HG03565 (cell line): ENCODE results near the gene SLC22A5.

ENCODE experiments used
- ATAC-seq: cut with Tn5 transposase; IDR thresholded peaks from one replicate; pipeline ENCODE4 v1.9.1; 2021; ENCODE audit warnings: mild to moderate bottlenecking, moderate library complexity; ENCODE audit not compliant: unreplicated experiment

The SLC22A5 gene

DNA sequence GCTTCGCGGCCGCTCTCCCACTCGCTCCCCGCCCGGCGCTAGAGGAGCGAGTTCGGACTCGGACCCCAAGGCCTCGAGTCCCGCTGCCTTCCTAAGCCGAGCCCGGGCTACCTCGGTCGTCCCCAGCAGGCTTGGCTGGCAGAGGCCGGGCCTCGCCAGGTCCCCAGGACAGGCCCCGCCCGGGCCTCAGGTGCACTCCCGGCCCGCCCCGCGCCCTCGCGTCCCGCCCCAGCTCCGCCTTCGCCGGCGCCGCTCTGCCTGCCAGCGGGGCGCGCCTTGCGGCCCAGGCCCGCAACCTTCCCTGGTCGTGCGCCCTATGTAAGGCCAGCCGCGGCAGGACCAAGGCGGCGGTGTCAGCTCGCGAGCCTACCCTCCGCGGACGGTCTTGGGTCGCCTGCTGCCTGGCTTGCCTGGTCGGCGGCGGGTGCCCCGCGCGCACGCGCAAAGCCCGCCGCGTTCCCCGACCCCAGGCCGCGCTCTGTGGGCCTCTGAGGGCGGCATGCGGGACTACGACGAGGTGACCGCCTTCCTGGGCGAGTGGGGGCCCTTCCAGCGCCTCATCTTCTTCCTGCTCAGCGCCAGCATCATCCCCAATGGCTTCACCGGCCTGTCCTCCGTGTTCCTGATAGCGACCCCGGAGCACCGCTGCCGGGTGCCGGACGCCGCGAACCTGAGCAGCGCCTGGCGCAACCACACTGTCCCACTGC is at the start of gene SLC22A5:
SLC22A5 (plus strand) TSS at position 237 of the 707 bp plus-strand sequence; CDS start at position 500, 263 bp downstream.
- ATAC-seq, result peak; percentile 78

DNA sequence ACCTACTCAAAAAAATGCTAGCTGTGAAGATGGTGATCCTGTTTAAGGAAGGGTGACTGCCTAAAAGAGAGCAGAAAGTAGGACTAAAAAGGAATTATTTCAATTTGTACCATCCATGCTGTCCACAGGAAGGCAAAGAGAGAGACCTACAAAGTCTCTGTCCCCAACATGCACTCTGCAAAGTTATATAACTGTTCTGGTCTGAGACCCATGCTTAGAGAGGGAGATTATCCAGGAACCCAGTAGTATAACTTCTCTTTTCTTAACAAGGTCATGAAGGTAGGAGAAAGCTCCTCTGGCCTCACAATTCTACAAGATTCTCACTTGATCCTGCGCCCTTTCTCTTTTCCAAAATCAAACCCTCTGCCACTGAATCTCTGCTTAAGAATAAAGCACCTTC is 49.5 kb upstream of the SLC22A5 start:
- no peak for ATAC-seq

DNA sequence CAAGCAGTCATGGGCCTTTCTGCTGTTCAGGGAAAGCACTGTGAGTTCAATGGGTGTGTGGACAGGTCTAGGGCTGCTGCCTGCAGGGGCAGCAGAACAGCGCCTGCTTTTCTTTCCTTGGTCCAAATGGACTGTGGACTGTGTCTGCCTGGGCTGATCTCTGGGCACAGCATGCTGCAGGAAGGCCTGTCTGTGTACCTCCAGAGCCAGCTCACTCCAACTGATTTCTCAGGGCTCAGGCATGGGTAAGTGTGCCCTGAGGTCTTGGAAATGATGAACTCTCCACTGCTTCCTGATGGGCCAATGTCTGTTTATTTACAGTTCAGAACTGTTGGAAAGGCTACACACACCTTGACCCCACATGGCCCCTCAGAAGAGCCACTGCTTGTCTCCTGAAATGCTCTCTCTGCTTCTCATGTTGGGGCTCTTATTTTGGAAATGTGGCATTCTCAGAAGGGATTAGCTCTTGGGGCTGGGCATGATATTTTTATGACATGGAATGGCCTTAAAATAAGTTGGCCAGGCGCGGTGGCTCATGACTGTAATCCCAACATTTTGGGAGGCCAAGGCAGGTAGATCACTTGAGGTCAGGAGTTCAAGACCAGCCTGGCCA is 48.3 kb upstream of the SLC22A5 start:
- ATAC-seq, result no peak

DNA sequence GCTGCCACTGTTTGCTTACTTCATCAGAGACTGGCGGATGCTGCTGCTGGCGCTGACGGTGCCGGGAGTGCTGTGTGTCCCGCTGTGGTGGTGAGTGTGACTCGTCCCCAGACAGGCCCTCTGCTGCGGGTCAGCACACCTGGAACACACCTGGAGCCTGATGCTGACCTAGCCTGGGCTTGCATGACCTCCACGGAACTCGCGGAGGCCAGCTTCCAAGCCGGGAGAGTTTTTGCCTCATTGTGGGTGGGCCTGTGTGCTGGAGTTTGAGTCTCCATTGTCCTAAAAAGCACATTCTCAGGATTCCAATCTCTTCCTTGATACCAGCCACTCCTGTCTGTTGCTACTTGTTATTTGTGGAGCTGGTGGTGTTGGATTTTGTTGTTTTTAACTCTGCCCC is 47.2 kb upstream of the SLC22A5 start:
- no peak for ATAC-seq

DNA sequence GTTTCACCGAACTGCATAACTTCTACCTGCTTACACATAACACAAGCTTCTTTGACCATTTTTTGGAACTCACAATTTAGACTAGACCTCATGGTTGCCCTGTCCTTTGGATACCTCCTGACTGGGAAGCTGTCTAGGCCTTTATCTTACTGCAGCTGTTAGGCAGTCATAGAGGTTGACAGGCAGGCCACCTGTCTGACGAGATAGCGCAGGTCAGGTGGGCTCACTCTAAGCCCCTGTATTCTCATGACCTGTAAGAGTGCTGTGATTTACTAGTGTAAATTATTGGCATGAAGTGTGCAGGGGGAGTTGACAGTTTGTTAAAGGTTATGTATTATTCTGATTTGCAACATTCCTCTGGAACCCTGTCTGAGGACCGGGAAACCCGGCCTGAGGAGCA is 46.3 kb upstream of the SLC22A5 start:
- no peak for ATAC-seq

DNA sequence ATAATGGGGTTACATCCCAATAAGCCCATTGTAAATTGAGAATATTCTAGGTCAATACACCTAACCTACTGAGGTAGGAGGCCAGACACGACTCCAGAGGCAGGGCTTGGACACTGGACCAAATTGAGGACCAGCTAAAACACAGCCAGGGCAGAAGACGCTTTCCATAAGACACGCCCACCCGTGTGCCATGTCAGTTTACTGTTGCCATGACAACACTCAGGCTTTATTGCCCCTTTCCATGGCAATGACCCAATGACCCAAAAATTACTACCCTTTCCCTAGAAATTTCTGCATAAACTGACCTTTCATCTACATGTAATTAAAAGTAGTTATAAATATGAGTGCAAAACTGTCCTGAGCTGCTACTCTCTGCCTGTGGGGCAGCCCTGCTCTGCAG is 43.8 kb upstream of the SLC22A5 start:
- ATAC-seq, result no peak

DNA sequence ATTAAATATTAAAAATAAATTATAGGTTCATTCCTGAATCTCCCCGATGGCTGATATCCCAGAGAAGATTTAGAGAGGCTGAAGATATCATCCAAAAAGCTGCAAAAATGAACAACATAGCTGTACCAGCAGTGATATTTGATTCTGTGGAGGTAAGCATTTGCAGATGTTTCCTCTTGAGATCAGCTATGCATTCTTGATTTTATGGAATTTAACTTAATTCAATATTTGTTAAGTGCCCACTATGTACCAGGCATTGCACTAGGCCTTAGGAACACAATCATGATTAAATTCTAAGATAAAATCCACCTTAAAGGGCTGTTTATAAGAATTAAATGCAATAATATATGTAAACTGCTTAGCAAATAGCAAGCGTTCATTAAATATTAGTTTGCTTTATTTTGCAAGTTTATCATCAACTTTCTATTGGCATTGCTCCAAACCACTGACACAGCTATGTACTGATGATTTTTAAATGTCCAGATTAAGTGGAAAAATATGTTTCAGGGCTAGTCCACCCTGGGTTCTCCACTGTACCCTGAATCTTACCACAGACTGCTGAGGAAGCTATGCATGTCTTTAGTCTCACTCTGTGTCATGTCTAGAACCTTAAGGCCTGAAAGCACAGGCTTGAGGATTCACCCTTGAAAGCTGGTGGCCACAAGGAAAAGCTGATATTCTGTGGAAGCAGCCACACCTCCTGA is 42.1 kb upstream of the SLC22A5 start:
- ATAC-seq, result no peak

DNA sequence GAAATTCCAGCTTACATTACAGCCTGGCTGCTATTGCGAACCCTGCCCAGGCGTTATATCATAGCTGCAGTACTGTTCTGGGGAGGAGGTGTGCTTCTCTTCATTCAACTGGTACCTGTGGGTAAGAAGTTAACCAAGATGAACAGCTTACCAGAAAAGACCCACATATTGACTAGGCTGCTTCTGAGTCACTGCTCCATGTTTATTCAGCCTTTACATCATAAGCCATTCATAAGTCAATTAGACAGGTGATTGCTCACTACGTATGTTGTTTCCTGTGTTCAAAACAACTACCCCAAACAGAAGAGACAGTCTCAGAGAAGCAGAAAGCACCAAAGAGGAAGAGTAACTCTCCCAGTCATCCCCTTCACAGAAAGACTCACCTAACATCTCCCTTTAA is 34.7 kb upstream of the SLC22A5 start:
- no peak for ATAC-seq

DNA sequence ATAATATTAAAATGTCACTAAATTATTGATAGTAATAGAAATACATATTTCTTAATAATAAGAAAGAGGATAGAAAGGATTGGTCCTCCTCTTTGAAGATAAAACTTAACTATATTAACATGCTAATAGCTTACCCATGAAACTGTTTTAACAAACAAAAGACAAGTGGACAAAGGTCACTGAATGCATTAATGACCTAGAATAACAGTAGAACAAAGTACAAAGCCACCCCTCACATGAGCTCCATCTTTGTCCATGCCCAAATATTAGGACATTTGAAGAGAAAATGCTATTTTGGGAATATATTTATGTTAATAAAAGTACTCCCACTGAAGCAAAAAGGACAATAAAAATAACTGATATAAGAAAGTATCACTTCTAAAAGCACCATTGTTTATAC is 34.1 kb upstream of the SLC22A5 start:
- ATAC-seq, result no peak

DNA sequence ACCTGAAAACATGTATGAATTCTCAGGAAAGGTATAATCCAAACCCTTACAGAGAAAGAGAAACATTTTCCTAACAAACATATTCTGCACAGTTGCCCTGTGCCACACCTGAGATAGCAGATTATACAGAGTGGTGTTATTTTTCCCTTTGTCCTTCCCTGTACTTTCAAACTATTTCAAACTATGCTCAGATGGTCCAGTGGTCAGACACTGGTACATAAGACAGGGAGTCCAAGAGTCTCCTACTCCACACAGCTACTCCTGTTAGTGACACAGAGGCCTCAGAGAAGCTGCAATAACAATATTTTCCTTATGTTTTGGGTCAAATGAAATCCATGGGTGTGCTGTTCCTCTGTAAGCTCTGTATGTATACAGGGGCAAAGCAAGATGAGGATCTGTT is 30.0 kb upstream of the SLC22A5 start:
- no peak for ATAC-seq

DNA sequence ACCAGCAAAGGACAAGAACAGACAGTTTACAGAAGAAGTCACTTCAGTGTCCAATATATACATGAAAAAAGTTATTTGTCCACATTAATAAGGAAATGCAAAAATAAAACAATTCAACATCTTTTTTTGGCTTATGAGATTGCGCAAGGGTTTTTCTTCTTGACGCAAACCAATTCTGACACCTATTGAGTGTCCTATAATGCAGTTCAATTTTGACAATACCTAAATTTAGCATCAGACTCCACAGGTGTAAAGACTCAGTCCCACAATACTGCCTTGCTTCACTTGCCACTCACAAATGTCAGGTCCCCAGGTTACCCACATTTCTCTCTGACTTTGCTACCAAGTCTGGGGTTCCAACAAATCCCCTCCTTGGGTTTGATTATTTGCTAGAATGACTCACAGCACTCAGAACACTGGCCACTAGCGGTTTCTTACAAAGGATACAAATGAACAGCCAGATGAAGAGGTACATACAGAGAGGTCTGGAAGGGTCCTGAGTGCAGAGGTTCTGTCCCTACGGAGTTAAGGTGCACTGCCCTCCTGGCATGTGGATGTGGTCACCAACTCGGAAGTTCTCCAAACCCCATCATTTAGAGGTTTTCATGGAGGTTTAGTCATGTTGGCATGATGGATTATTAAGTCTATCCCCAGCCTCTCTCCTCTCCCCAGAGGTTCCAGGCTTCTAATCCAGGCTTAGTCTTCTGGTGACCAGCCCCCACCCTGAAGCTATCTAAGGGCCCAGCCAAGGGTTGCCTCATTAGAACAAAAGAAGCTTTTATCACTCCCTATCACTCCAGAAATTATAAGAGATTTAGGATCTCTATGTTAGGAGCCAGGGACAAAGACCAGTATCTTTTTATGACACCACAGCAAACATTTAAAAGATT is 27.0 kb upstream of the SLC22A5 start:
- ATAC-seq, result no peak

DNA sequence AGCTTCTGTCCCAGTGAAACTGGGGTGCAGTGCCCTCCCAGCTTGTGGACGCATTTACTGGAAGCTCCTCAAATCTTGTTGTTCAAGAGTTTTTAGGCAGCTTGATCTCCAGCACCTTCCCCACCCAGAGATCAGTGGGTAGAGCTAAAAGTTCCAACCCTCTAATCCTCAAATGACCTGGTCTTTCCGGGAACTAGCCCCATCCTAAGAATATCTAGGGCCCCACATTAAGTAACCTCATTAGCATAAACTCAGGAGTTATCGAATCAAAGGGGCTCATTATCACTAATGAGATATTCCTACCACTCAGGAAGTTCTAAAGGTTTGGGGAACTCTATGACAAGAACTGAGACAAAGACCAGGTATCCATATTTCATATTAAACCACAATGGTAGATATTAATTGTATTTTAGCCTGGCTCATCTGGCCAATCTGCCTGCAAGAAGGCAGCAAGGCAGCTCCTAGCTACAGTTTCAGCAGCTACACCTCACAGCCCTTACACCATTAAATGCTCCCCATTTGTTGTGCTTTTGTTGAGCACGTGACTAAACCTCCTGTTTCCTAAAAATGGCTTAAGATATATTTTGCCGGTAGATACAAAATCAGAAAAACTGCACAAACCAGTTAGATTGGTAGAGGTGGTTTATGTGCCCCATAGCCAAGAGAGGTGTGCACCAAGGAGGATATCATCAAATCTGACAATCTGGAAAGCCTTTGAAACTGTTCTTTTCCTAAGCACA is 24.6 kb upstream of the SLC22A5 start:
- ATAC-seq, result no peak

DNA sequence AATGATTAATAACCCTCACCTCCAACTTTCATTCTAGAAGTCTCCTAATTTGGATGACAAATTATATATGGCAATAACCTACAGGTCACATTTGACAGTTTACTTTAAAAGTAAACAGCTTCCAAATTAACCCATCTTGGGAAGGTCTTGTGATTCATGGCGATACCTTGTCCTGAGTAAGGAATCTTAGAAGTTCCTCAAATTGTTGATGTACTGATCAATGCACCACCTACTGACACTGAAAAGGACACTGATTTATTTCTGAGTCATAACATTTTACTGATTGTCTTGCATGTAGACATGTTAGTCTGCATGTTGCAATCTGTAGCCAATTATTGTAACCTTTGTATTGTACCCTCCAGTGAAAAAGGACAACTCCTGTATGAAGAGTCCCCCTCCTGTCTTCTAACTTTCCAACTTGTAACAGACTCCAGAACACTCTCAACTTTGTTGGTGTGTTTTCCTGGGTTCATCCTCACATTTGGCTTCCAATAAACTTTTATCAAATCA is 16.0 kb upstream of the SLC22A5 start:
- ATAC-seq, result no peak

DNA sequence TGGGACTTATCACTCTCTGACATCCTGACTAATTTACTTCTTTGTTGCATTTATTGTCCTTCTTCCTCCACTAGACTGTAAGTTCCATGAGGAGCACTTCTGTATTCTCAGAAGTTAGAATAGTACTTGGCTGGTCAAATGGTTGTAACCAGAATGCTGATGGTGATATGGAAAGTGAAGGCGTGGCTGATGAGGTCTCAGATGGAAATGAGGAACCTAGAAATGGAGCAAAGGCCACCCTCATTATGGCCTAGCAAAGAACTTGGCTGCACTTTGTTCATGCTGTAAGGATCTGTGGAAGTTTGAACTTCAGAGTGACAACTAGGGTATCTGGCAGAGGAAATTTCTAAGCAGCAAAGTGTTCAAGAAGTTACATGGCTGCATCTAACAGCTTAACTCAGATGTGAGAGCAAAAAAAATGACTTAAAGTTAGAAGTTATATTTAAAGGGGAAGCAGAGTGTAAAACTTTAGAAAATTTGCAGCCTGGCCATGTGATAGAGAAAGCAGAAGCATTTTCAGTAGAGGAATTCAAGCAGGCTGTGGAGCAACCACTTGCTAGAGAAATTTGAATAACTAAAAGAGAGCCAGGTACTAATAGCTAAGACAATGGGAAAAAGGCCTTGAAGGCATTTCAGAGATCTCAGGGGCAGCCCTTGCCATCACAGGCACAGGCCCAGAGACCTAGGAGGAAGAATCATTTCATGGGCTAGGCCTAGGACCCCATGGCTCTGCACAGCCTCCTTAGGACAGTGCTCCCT is 14.9 kb upstream of the SLC22A5 start:
- no peak for ATAC-seq

DNA sequence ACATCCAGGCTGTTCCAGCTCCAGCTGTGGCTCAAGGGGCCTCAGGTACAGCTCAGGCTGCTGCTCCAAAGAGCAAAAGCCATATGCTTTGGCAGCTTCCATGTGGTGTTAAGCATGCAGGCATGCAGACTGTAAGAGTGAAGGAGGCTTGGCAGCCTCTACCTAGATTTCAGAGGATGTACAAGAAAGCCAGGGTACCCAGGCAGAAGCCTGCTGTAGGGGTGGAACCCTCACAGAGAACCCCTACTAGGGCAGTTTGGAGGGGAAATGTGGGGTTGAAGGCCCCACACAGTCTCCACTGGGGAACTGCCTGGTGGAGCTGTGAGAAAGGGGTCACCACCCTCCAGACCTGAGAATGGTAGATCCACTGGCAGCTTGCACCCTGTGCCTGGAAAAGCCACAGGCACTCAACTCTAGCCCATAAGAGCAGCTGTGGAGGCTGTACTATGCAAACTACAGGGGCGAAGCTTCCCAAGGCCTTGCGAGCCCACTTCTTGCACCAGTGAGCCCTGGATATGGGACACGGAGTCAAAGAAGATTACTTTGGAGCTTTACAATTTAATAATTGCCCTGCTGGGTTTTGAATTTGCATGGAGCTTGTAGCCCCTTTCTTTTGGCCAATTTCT is 14.3 kb upstream of the SLC22A5 start:
- no peak for ATAC-seq

DNA sequence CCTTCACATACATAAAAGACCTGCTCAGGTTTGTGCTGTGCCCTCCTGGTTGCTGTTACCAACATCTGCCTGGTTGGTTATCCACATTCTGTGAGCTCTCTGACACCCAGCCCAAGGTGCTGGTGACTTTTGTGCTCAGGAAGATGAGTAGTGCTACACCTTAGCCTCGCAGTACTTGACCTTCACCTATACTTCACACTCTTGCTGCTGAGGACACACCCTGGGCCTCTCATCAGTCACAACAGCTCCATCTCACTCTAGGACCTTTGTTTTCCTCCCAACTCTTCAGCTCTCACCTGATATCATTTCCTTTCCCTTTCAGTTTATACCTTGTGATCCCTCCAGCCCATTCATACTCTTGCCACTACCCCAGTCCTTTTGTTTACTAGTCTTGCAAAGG is 10.7 kb upstream of the SLC22A5 start:
- ATAC-seq, result no peak

DNA sequence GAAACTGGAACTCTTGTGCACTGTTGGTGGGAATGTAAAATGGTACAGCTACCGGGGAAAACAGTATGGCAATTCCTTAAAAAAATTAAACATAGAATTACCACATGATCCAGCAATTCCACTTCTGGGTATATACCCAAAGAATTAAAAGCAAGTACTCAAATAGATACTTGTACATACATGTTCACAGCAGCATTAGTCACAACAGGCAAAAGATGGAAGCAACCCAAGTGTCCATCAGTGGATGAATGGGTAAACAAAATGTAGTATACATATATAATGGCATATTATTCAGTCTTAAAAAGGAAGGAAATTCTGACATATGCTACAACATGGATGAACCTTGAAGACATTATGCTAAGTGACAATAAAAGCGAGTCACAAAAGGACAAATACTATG is 7.4 kb upstream of the SLC22A5 start:
- no peak for ATAC-seq

DNA sequence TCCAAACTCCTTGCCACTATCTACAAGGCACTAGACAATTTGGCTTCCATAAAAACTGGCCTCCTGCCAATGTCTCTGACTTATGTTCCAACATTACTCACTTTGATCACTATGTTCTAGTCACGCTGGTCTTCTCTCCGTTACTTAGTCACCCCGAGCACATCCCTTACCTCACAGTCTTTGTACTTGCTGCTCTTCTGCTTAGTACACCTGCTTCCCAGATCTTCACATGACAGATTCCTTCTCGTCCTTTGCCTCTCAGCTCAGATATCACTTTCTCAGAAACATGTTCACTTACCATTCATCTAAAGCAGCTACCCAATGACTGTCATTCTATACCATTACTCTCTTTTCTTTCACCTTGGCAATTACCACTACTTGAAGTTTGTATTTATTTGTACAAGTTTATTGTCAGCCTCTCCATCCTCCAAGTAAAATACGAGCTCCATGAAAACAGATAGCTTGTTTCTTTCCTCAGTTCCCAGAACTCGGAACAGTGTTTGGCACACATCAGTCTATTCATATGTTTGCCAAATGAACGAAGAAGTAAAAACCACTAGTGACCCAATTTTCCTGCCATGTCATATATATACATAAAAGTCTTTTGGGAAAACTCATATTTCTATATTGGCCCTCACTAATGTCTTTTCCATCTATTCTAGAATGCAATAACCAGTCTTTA is 5.9 kb upstream of the SLC22A5 start:
- no peak for ATAC-seq

DNA sequence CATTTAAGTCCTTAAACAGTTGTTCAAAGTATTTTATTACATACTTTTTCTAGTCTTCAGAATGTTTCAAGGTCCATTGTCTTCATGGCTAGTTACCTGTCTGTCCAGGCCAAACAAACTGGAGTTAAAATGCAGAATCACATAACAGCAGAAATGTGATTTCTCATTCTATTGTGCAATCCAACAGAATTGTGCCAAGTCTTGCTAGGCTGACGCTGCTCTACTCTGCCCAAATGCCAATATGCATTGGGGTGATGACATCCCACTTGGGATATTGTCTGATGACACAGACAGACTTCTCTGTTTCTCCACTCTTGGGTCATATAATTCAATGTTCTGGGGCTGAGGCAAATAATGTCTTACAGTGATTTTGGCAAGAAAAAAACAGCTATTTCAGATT is 5.2 kb upstream of the SLC22A5 start:
- no peak for ATAC-seq
